ENCODE data around the gene DTX4.

The DTX4 gene

DNA sequence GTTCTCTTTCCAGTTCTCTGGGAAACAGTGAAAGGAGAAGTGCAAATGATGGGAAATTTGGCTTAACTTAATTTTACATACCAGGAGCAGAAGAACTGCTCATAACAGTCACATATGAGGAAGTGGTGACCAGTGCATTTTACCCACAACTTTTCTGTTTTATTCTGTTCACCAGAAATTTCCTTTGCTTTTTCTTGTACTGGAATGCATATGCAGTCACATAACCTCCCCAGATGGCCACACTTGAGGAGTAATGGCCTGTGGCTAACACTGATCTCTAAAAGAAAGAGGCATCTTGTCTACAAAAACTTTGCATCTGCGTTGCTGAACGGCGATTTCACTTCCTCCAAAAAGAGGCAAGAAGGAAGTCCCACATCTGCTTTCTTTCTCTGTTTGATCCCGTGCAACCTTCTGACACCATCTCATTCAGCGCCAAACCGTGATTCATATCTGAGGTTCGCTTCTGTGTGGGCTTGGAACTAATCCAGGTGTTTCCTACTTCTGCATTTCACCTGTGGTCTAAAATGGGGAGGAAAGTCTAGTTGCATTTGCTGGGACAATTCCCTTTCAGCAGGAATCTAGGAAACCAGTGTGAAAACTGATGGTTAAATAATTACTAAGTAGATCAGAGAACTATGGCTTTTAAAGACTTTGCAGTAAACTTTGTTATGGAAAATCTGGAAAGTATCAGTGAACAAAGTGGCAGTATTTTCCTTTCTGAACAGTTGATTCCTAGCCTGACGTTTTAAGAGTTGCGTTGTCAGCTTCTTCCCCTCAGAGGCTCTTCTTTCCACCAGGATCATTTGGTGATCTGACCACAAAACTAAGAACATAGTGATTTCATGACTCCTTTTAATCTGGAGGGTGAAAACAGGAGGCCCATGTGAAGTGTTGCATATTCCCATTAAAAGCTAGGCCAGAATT is 45.0 kb downstream of the DTX4 start:
- no peaks in the 10 kb centered on the region for H3K36me3 ChIP-seq (ENCODE audit: control insufficient read depth in 1 of 2, insufficient read depth in 2 of 2, low read length in 2 of 2)
- no peaks in the 10 kb centered on the region for H3K27me3 ChIP-seq (ENCODE audit: control insufficient read depth in 1 of 2, insufficient read depth in 2 of 2, low read length in 2 of 2)
- no peaks in the 10 kb centered on the region for H3K9me3 ChIP-seq (ENCODE audit: control insufficient read depth in 1 of 2, low read length in 2 of 2)
- no peak overlapping the region for H3K4me3 ChIP-seq (ENCODE audit: low read depth in 1 of 2, low read length in 2 of 2)
- no peak overlapping the region for H3K9ac ChIP-seq (ENCODE audit: low read depth in 1 of 2, low read length in 2 of 2)
- peaks cover 0 to 3% of the 10 kb centered on the region in 2 donors for H3K4me1 ChIP-seq (ENCODE audit: control insufficient read depth in 1 of 2, insufficient read depth in 2 of 2, low read length in 2 of 2)
- H3K27ac ChIP-seq (ENCODE audit: low read depth, low read length), result no peak overlapping the region

DNA sequence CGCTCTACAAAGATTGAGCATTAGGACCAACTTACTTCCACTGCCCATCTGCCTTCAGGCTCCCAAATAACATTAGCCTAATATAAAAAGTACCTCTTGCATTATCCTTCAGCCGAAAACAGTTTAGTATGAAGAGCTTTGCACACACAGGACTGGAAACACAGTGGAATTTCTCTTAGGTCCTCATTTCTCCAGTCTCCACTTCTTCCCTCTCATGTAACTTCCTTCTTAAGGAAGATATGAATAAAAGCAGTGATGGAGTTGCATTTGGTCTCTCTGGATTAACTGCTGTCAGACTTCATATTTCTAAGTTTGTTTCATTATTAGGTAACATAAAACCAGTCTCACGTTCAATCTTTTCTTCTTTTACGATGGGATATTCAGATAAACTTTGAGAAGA is 46.4 kb downstream of the DTX4 start:
- Histone ChIP-seq H3K4me3 (ENCODE audit: low read depth in 1 of 2, low read length in 2 of 2) (no peak overlapping the region), H3K27ac (ENCODE audit: low read depth, low read length) (no peak overlapping the region), H3K9me3 (ENCODE audit: control insufficient read depth in 1 of 2, low read length in 2 of 2) (no peaks in the 10 kb centered on the region)

DNA sequence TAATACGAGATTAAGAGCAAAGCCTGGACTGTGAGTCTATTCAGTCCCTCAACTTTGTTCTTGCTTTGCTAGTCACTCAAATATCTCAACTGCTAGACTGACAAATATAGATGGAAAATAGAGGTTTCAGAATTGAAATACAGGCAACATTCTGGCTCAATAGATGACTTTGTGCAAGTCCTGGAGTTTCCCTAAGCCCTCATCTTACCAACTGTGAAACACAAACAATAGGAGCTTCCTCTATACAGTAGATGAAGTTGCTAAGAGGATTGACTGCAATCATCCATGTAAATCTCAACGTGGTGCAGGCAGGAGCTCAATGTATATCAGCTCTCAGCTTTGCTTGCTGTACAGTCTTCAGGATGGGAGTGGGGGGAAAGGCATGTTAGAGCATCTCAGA is 47.0 kb downstream of the DTX4 start:
- H3K4me3 ChIP-seq (ENCODE audit: low read depth in 1 of 2, low read length in 2 of 2), result no peak overlapping the region
- no peaks in the 10 kb centered on the region for H3K9me3 ChIP-seq (ENCODE audit: control insufficient read depth in 1 of 2, low read length in 2 of 2)
- H3K27me3 ChIP-seq (ENCODE audit: control insufficient read depth in 1 of 2, insufficient read depth in 2 of 2, low read length in 2 of 2), result no peaks in the 10 kb centered on the region
- H3K4me1 ChIP-seq (ENCODE audit: control insufficient read depth in 1 of 2, insufficient read depth in 2 of 2, low read length in 2 of 2), result peaks cover 0 to 11% of the 10 kb centered on the region in 2 donors
- no peak overlapping the region for H3K27ac ChIP-seq (ENCODE audit: low read depth, low read length)
- no peak overlapping the region for H3K9ac ChIP-seq (ENCODE audit: low read depth in 1 of 2, low read length in 2 of 2)
- no peaks in the 10 kb centered on the region for H3K36me3 ChIP-seq (ENCODE audit: control insufficient read depth in 1 of 2, insufficient read depth in 2 of 2, low read length in 2 of 2)

More for the DNA sequence above, 46.4 kb downstream of the DTX4 start:
- H3K36me3 ChIP-seq (ENCODE audit: control insufficient read depth in 1 of 2, insufficient read depth in 2 of 2, low read length in 2 of 2), result no peaks in the 10 kb centered on the region
- no peaks in the 10 kb centered on the region for H3K27me3 ChIP-seq (ENCODE audit: control insufficient read depth in 1 of 2, insufficient read depth in 2 of 2, low read length in 2 of 2)
- H3K9ac ChIP-seq (ENCODE audit: low read depth in 1 of 2, low read length in 2 of 2), result no peak overlapping the region
- peaks cover 0 to 7% of the 10 kb centered on the region in 2 donors for H3K4me1 ChIP-seq (ENCODE audit: control insufficient read depth in 1 of 2, insufficient read depth in 2 of 2, low read length in 2 of 2)

DNA sequence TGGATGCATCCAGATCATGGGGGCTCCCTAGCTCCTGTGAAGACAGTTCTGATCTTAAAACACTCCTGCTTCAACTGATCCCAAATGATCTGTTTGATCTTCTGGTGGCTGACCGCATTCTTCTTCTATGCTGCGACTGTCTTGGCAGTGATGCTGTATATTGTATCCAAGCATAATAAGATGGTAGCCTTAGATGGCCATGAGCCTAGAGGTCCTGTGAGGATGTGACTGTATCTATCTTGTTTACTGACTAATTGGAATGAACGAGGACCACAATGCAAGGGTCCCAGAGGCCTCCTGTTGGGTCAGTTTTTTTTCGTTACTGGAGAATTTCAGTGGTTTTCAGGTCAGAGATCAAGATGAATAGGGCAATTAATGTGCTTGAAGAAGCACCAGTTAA is 47.9 kb downstream of the DTX4 start:
- H3K4me3 ChIP-seq (ENCODE audit: low read depth in 1 of 2, low read length in 2 of 2), result no peak overlapping the region
- H3K4me1 ChIP-seq (ENCODE audit: control insufficient read depth in 1 of 2, insufficient read depth in 2 of 2, low read length in 2 of 2), result peaks cover 0 to 21% of the 10 kb centered on the region in 2 donors
- H3K9me3 ChIP-seq (ENCODE audit: control insufficient read depth in 1 of 2, low read length in 2 of 2), result no peaks in the 10 kb centered on the region
- H3K9ac ChIP-seq (ENCODE audit: low read depth in 1 of 2, low read length in 2 of 2), result no peak overlapping the region
- H3K36me3 ChIP-seq (ENCODE audit: control insufficient read depth in 1 of 2, insufficient read depth in 2 of 2, low read length in 2 of 2), result no peaks in the 10 kb centered on the region
- no peaks in the 10 kb centered on the region for H3K27me3 ChIP-seq (ENCODE audit: control insufficient read depth in 1 of 2, insufficient read depth in 2 of 2, low read length in 2 of 2)
- no peak overlapping the region for H3K27ac ChIP-seq (ENCODE audit: low read depth, low read length)

DNA sequence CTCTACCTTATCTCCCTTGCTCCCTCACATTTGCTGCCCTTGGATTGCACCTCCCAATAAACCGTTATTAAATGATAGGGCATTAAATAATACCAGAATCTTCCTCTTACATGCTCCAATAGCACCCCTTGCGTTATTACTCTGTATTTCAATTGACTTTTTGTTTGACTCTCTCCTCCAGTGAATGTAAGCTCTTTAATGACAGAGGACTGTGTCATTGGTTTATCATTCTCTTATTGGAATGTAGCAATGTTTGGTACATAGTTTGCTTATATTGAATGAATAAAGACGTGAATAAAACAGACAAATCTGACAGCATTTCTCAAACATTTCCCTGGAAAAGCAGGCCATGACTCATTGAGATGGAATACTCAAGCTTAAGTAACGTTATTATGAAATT is 49.5 kb downstream of the DTX4 start:
- H3K4me1 ChIP-seq (ENCODE audit: control insufficient read depth in 1 of 2, insufficient read depth in 2 of 2, low read length in 2 of 2), result peaks cover 0 to 24% of the 10 kb centered on the region in 2 donors
- H3K27ac ChIP-seq (ENCODE audit: low read depth, low read length), result no peak overlapping the region
- no peak overlapping the region for H3K9ac ChIP-seq (ENCODE audit: low read depth in 1 of 2, low read length in 2 of 2)
- no peaks in the 10 kb centered on the region for H3K27me3 ChIP-seq (ENCODE audit: control insufficient read depth in 1 of 2, insufficient read depth in 2 of 2, low read length in 2 of 2)
- H3K9me3 ChIP-seq (ENCODE audit: control insufficient read depth in 1 of 2, low read length in 2 of 2), result no peaks in the 10 kb centered on the region
- no peak overlapping the region for H3K4me3 ChIP-seq (ENCODE audit: low read depth in 1 of 2, low read length in 2 of 2)
- no peaks in the 10 kb centered on the region for H3K36me3 ChIP-seq (ENCODE audit: control insufficient read depth in 1 of 2, insufficient read depth in 2 of 2, low read length in 2 of 2)

DNA sequence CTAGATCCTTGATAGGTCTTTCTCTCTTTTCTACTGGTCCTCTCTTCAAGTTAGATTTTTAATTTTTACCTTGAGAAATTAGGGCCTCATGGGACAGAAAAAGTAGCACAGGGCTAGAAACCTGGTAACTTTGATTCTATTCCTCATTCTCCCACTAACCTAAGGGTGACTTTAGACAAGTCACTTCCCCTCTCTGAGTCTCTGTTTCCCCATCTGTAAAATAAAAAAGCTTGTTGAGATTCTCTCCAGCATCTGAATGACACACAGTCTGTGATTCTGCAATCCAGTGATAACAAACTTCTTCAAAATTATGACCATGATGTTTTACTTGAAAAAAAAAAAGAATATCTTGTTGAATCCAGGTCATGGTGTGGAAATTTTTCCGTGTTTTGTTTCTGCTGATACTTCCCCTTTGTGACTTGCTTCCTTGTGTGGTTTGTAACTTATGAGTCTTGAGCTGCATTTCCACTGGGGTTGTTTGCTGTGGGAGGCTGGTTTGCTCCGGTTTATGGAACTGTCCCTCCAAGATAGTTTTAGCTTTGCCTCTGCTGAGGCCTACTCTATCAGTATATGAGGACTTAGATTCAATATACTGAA is 50.6 kb downstream of the DTX4 start:
- H3K27ac ChIP-seq (ENCODE audit: low read depth, low read length), result no peak overlapping the region
- no peaks in the 10 kb centered on the region for H3K27me3 ChIP-seq (ENCODE audit: control insufficient read depth in 1 of 2, insufficient read depth in 2 of 2, low read length in 2 of 2)
- H3K4me1 ChIP-seq (ENCODE audit: control insufficient read depth in 1 of 2, insufficient read depth in 2 of 2, low read length in 2 of 2), result peaks cover 0 to 24% of the 10 kb centered on the region in 2 donors
- H3K36me3 ChIP-seq (ENCODE audit: control insufficient read depth in 1 of 2, insufficient read depth in 2 of 2, low read length in 2 of 2), result no peaks in the 10 kb centered on the region
- H3K4me3 ChIP-seq (ENCODE audit: low read depth in 1 of 2, low read length in 2 of 2), result no peak overlapping the region
- no peaks in the 10 kb centered on the region for H3K9me3 ChIP-seq (ENCODE audit: control insufficient read depth in 1 of 2, low read length in 2 of 2)
- H3K9ac ChIP-seq (ENCODE audit: low read depth in 1 of 2, low read length in 2 of 2), result no peak overlapping the region

DNA sequence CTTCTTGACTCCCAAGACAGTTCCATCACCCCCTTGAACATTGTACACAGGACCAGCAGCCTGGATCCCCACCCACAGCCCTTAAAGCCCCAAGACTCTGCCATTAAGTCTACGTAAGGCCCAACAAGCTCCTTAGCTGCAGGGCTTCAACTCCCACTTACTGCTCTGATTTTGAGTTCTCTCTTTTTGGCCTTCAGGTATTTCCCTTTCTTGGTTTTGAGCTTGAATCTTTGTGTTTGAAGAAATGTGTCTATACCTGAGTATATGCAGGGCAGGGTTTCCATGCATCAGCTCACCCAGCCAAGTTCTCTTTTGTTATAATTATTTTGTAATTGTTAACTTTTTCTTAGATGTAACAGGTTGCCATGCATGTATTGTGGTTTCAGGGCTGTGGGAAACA is 51.2 kb downstream of the DTX4 start:
- Histone ChIP-seq H3K4me3 (ENCODE audit: low read depth in 1 of 2, low read length in 2 of 2) (no peak overlapping the region), H3K27me3 (ENCODE audit: control insufficient read depth in 1 of 2, insufficient read depth in 2 of 2, low read length in 2 of 2) (no peaks in the 10 kb centered on the region), H3K27ac (ENCODE audit: low read depth, low read length) (no peak overlapping the region), H3K4me1 (ENCODE audit: control insufficient read depth in 1 of 2, insufficient read depth in 2 of 2, low read length in 2 of 2) (peaks cover 0 to 21% of the 10 kb centered on the region in 2 donors), H3K36me3 (ENCODE audit: control insufficient read depth in 1 of 2, insufficient read depth in 2 of 2, low read length in 2 of 2) (no peaks in the 10 kb centered on the region), H3K9ac (ENCODE audit: low read depth in 1 of 2, low read length in 2 of 2) (no peak overlapping the region), H3K9me3 (ENCODE audit: control insufficient read depth in 1 of 2, low read length in 2 of 2) (no peaks in the 10 kb centered on the region)

DNA sequence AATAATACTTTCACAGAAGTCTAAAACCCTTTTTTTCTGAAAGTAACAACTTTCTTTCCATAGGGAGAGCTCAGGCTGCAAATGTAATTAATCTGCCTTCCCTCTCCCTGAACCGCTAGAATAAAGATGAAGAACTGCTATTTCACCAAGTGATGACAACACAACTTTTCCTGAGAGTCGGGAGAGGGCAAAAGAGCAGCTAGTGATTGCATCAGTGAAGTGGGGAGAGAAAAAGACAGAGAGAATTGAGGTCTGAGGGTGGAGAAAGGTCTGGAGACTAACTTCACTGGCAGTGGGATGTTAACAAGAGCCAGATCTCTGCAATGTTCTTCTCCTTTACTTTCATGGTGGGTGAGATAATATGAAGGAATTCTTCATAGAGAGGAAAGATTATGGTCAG is 51.7 kb downstream of the DTX4 start:
- Histone ChIP-seq H3K4me1 (ENCODE audit: control insufficient read depth in 1 of 2, insufficient read depth in 2 of 2, low read length in 2 of 2) (peaks cover 0 to 21% of the 10 kb centered on the region in 2 donors), H3K36me3 (ENCODE audit: control insufficient read depth in 1 of 2, insufficient read depth in 2 of 2, low read length in 2 of 2) (no peaks in the 10 kb centered on the region), H3K27ac (ENCODE audit: low read depth, low read length) (peak overlapping the region; percentile 24), H3K27me3 (ENCODE audit: control insufficient read depth in 1 of 2, insufficient read depth in 2 of 2, low read length in 2 of 2) (no peaks in the 10 kb centered on the region), H3K4me3 (ENCODE audit: low read depth in 1 of 2, low read length in 2 of 2) (no peak overlapping the region), H3K9ac (ENCODE audit: low read depth in 1 of 2, low read length in 2 of 2) (no peak overlapping the region), H3K9me3 (ENCODE audit: control insufficient read depth in 1 of 2, low read length in 2 of 2) (no peaks in the 10 kb centered on the region)

DNA sequence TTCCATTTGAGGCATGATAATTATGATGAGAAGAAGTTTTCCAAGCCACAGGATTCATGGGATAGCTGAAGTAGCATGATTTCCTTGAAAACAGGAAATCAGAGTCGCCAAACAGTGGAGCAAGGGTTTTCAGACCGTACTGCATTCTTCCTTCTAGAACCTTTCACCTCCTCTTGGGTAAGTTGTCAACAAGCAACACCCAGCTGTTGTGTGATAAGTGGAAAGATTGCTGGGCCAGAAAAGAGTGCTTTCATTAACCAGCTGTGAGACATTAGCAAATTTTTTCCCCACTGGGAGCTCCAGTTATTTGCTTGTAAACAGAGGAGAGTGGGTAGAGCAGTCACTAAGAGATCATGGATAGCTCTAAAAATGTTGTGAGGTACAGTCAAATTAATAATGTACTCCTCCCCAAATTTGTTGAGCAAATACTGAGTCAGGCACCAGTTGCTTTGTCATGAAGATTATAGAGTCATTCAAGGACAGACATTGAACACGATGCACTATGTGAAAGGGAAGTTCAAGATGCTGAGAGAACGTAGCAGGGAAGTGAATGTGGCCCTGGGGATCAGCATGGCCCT is 52.5 kb downstream of the DTX4 start:
- H3K9ac ChIP-seq (ENCODE audit: low read depth in 1 of 2, low read length in 2 of 2), result no peak overlapping the region
- no peaks in the 10 kb centered on the region for H3K27me3 ChIP-seq (ENCODE audit: control insufficient read depth in 1 of 2, insufficient read depth in 2 of 2, low read length in 2 of 2)
- peak overlapping the region; percentile 7 for H3K27ac ChIP-seq (ENCODE audit: low read depth, low read length)
- H3K4me1 ChIP-seq (ENCODE audit: control insufficient read depth in 1 of 2, insufficient read depth in 2 of 2, low read length in 2 of 2), result peaks cover 0 to 21% of the 10 kb centered on the region in 2 donors
- H3K4me3 ChIP-seq (ENCODE audit: low read depth in 1 of 2, low read length in 2 of 2), result no peak overlapping the region
- H3K36me3 ChIP-seq (ENCODE audit: control insufficient read depth in 1 of 2, insufficient read depth in 2 of 2, low read length in 2 of 2), result no peaks in the 10 kb centered on the region
- H3K9me3 ChIP-seq (ENCODE audit: control insufficient read depth in 1 of 2, low read length in 2 of 2), result no peaks in the 10 kb centered on the region

DNA sequence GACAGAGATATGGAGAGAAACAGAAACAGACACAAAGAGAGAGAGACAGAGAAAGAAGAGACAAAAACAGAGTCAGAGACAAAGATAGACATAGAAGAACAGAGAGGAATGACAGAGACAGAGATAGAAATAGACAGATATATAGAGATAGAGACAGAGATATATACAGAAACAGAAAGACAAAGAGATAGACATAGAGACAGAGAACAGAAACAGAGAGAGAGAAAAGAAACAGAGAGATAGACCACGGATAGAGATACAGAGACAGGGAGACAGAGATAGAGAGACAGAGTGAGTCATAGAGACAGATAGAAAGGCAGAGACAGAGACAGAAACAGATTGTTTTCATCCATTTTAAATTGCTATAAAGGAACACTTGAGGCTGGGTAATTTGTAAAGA is 53.1 kb downstream of the DTX4 start:
- Histone ChIP-seq H3K9me3 (ENCODE audit: control insufficient read depth in 1 of 2, low read length in 2 of 2) (no peaks in the 10 kb centered on the region), H3K9ac (ENCODE audit: low read depth in 1 of 2, low read length in 2 of 2) (no peak overlapping the region), H3K27me3 (ENCODE audit: control insufficient read depth in 1 of 2, insufficient read depth in 2 of 2, low read length in 2 of 2) (no peaks in the 10 kb centered on the region), H3K27ac (ENCODE audit: low read depth, low read length) (no peak overlapping the region), H3K4me3 (ENCODE audit: low read depth in 1 of 2, low read length in 2 of 2) (no peak overlapping the region), H3K4me1 (ENCODE audit: control insufficient read depth in 1 of 2, insufficient read depth in 2 of 2, low read length in 2 of 2) (peaks cover 0 to 21% of the 10 kb centered on the region in 2 donors), H3K36me3 (ENCODE audit: control insufficient read depth in 1 of 2, insufficient read depth in 2 of 2, low read length in 2 of 2) (no peaks in the 10 kb centered on the region)
